GM23248 (cell line): ENCODE results near the gene ABCD2.

Experiments used
- EZH2 ChIP-seq: fragments of 200-600 bp; sonication (generic); IDR thresholded peaks from 2 replicates; pipeline ENCODE4 v1.6.1; 2018; ENCODE audit warnings: antibody characterized with exemption, mild to moderate bottlenecking; ENCODE audit not compliant: insufficient read depth, poor library complexity, severe bottlenecking
- EZH2phosphoT487 ChIP-seq: fragments of 200-600 bp; sonication (generic); IDR thresholded peaks from 2 replicates; pipeline ENCODE4 v1.6.1; 2018; ENCODE audit warnings: antibody characterized with exemption, moderate library complexity, mild to moderate bottlenecking, low read depth; ENCODE audit not compliant: insufficient read depth

DNA sequence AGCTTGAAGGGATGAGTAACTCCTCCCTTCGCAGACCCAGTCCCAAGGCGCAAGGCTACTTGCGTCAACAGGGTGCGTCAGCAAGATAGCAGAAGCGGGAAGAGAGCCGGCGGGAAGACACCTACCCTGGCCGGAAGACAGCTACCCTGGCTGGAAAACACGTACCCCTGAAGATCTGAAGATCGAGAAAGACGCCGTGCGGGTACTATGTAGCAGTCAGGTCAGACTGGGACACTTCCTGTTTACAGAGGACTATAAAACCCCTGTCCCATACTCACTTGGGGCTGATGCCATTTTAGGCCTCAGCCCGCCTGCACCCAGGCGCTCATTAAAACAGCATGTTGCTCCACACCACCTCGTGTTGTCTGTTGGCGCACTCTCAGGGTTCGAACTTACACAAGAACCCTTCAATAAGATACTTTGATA, 80.9 kb downstream of the ABCD2 start:
- no peak for TF ChIP-seq EZH2
- TF ChIP-seq EZH2phosphoT487, result no peak
